Skeletal muscle satellite cell (primary cell): ENCODE data around the gene IP6K3. TPM values are rescaled to one million over a fixed set of nuclear protein-coding genes. Genes with fewer than 3 reads are reported as not detected.

Experiments
- H3K27me3 ChIP-seq: 2 replicates; pipeline ENCODE4 v1.7.0; 2013; ENCODE audit warnings: low read length; ENCODE audit not compliant: control insufficient read depth, insufficient read depth
- H3K36me3 ChIP-seq: 2 replicates; pipeline ENCODE4 v1.7.0; 2013; ENCODE audit warnings: mild to moderate bottlenecking, control low read depth, low read length; ENCODE audit not compliant: insufficient read depth
- H3K4me1 ChIP-seq: 2 replicates; pipeline ENCODE4 v1.7.0; 2013; ENCODE audit warnings: low read length; ENCODE audit not compliant: control insufficient read depth, insufficient read depth
- H3K4me2 ChIP-seq: 2 replicates; pipeline ENCODE4 v1.7.0; 2013; ENCODE audit warnings: mild to moderate bottlenecking, low read length
- H3K4me3 ChIP-seq: 2 replicates; pipeline ENCODE4 v1.7.0; 2013; ENCODE audit warnings: low read length
- H3K9ac ChIP-seq: 2 replicates; pipeline ENCODE4 v1.7.0; 2013; ENCODE audit warnings: mild to moderate bottlenecking, low read depth, low read length, moderate library complexity
- H3K9me3 ChIP-seq: replicated peaks from 2 replicates; pipeline ENCODE4 v1.7.0; 2013; ENCODE audit warnings: mild to moderate bottlenecking, control low read depth, low read length
- total RNA-seq: library from RNA; depleted of rRNA; stranded (reverse); fragments of >200 nt; gene quantifications from 2 replicates; pipeline ENCODE4 v1.2.3, GENCODE V29; 2012; rRNA removed

The IP6K3 gene
- total RNA-seq = 0.51 and 2.6 TPM in 2 replicates

- Histone ChIP-seq H3K4me2 (peak within 1 kb of the TSS; percentile 84), H3K9me3 (no peaks in the 10 kb centered on the region), H3K4me3 (peak within 1 kb of the TSS; percentile 79), H3K36me3 (peaks cover 6% of the 10 kb centered on the region), H3K4me1 (peaks cover 81% of the 10 kb centered on the region), H3K27me3 (no peaks in the 10 kb centered on the region), H3K9ac (peak within 1 kb of the TSS; percentile 89)
These were observed at the start of gene IP6K3 for GRCh38 chr6:33746651-33747100. TSS of gene IP6K3 (minus strand) at chr6:33746905. CDS start at chr6:33735476, 11,429 bp downstream.

- Histone ChIP-seq H3K9ac (no peak overlapping the region), H3K27me3 (peaks cover 56% of the 10 kb centered on the region), H3K4me1 (no peaks in the 10 kb centered on the region), H3K4me2 (no peak overlapping the region), H3K9me3 (no peaks in the 10 kb centered on the region), H3K4me3 (no peak overlapping the region), H3K36me3 (no peaks in the 10 kb centered on the region)
These were observed 48.4 kb upstream of the IP6K3 start for GRCh38 chr6:33794910-33795623.

GRCh38 chr6:33792981-33793380, 46.3 kb upstream of the IP6K3 start:
- H3K9me3 ChIP-seq = no peaks in the 10 kb centered on the region
- H3K4me1 ChIP-seq = peaks cover 9% of the 10 kb centered on the region
- H3K36me3 ChIP-seq = no peaks in the 10 kb centered on the region
- H3K9ac ChIP-seq = no peak overlapping the region
- H3K4me2 ChIP-seq = no peak overlapping the region
- no peak overlapping the region for H3K4me3 ChIP-seq
- H3K27me3 ChIP-seq = peaks cover 47% of the 10 kb centered on the region

GRCh38 chr6:33791620-33792019, 44.9 kb upstream of the IP6K3 start:
- Histone ChIP-seq H3K9me3 (no peaks in the 10 kb centered on the region), H3K36me3 (no peaks in the 10 kb centered on the region), H3K4me1 (peaks cover 22% of the 10 kb centered on the region), H3K4me3 (no peak overlapping the region), H3K9ac (no peak overlapping the region), H3K4me2 (no peak overlapping the region), H3K27me3 (peaks cover 39% of the 10 kb centered on the region)

- no peaks in the 10 kb centered on the region for H3K9me3 ChIP-seq
- H3K9ac ChIP-seq = no peak overlapping the region
- peaks cover 29% of the 10 kb centered on the region for H3K4me1 ChIP-seq
- H3K27me3 ChIP-seq = peaks cover 36% of the 10 kb centered on the region
- no peak overlapping the region for H3K4me2 ChIP-seq
- peaks cover 5% of the 10 kb centered on the region for H3K36me3 ChIP-seq
- no peak overlapping the region for H3K4me3 ChIP-seq
These were observed 44.2 kb upstream of the IP6K3 start for GRCh38 chr6:33790910-33791309.

- no peak overlapping the region for H3K4me2 ChIP-seq
- H3K4me1 ChIP-seq = peaks cover 35% of the 10 kb centered on the region
- H3K36me3 ChIP-seq = peaks cover 5% of the 10 kb centered on the region
These were observed 43.7 kb upstream of the IP6K3 start for GRCh38 chr6:33790379-33790778.

GRCh38 chr6:33789550-33789895, 42.8 kb upstream of the IP6K3 start:
- Histone ChIP-seq H3K9ac (peak overlapping the region; percentile 26), H3K36me3 (peaks cover 13% of the 10 kb centered on the region), H3K9me3 (no peaks in the 10 kb centered on the region), H3K4me1 (peaks cover 43% of the 10 kb centered on the region), H3K27me3 (peaks cover 29% of the 10 kb centered on the region), H3K4me2 (peak overlapping the region; percentile 86), H3K4me3 (peak overlapping the region; percentile 82)

More at GRCh38 chr6:33790379-33790778, 43.7 kb upstream of the IP6K3 start:
- Histone ChIP-seq H3K27me3 (peaks cover 33% of the 10 kb centered on the region), H3K4me3 (no peak overlapping the region), H3K9ac (no peak overlapping the region), H3K9me3 (no peaks in the 10 kb centered on the region)

GRCh38 chr6:33788694-33789549, 42.2 kb upstream of the IP6K3 start, which contains the start of gene LEMD2:
TSS of gene LEMD2 (minus strand) at chr6:33789130. CDS start at chr6:33789116, 14 bp downstream.
- Histone ChIP-seq H3K4me2 (peak within 1 kb of the TSS; percentile 86), H3K36me3 (peaks cover 17% of the 10 kb centered on the region), H3K27me3 (peaks cover 24% of the 10 kb centered on the region), H3K4me1 (peaks cover 44% of the 10 kb centered on the region), H3K9me3 (no peaks in the 10 kb centered on the region), H3K4me3 (peak within 1 kb of the TSS; percentile 82), H3K9ac (peak within 1 kb of the TSS; percentile 99)

- Histone ChIP-seq H3K36me3 (peaks cover 25% of the 10 kb centered on the region), H3K4me3 (peak overlapping the region; percentile 82), H3K27me3 (peaks cover 16% of the 10 kb centered on the region), H3K9ac (peak overlapping the region; percentile 99), H3K4me1 (peaks cover 44% of the 10 kb centered on the region), H3K9me3 (no peaks in the 10 kb centered on the region), H3K4me2 (peak overlapping the region; percentile 86)
These were observed 41.4 kb upstream of the IP6K3 start for GRCh38 chr6:33787954-33788693.

GRCh38 chr6:33787346-33787953, 40.7 kb upstream of the IP6K3 start:
- H3K9me3 ChIP-seq = no peaks in the 10 kb centered on the region
- peaks cover 44% of the 10 kb centered on the region for H3K4me1 ChIP-seq
- H3K9ac ChIP-seq = peak overlapping the region; percentile 99
- peaks cover 9% of the 10 kb centered on the region for H3K27me3 ChIP-seq
- H3K36me3 ChIP-seq = peaks cover 32% of the 10 kb centered on the region
- H3K4me2 ChIP-seq = peak overlapping the region; percentile 86
- peak overlapping the region; percentile 82 for H3K4me3 ChIP-seq
